GM04503 (cell line): ENCODE data around the gene DGKQ.
"Not testable (repeated sequence)": the region's sequence is repeated elsewhere in the genome, so short reads cannot be mapped to it uniquely, and the experiment has no call there.

Source experiments
- DNase-seq: peaks from one replicate; pipeline ENCODE4 v3.0.0-alpha.2; 2012; ENCODE audit warnings: low read depth

The DGKQ gene

GRCh38 chr4:1009542-1010394, 36.4 kb upstream of the DGKQ start:
- DNase-seq: no peak

GRCh38 chr4:1008840-1009541, 35.6 kb upstream of the DGKQ start:
- no peak for DNase-seq

GRCh38 chr4:1006856-1007255, 33.5 kb upstream of the DGKQ start:
- DNase-seq: no peak

GRCh38 chr4:1004557-1005485, 31.5 kb upstream of the DGKQ start:
- DNase-seq: no peak

- DNase-seq: no peak
Observed at GRCh38 chr4:1004071-1004418, 30.7 kb upstream of the DGKQ start.

GRCh38 chr4:1003271-1004070, 30.1 kb upstream of the DGKQ start:
- no peak for DNase-seq

- DNase-seq: no peak
Observed at GRCh38 chr4:1002631-1003251, 29.4 kb upstream of the DGKQ start.

- DNase-seq: no peak
Observed at GRCh38 chr4:1002131-1002630, 28.8 kb upstream of the DGKQ start.

- DNase-seq: no peak
Observed at GRCh38 chr4:1001561-1002130, 28.3 kb upstream of the DGKQ start.

- DNase-seq: no peak
Observed at GRCh38 chr4:1000686-1001260, 27.4 kb upstream of the DGKQ start.

GRCh38 chr4:999882-1000425, 26.6 kb upstream of the DGKQ start:
- DNase-seq: no peak

GRCh38 chr4:999240-999863, 26.0 kb upstream of the DGKQ start:
- not testable (repeated sequence) for DNase-seq

GRCh38 chr4:998096-998691, 24.8 kb upstream of the DGKQ start:
- no peak for DNase-seq

- no peak for DNase-seq
Observed at GRCh38 chr4:997375-998071, 24.2 kb upstream of the DGKQ start.

- DNase-seq: no peak
Observed at GRCh38 chr4:996997-997374, 23.6 kb upstream of the DGKQ start.

GRCh38 chr4:996030-996996, 22.9 kb upstream of the DGKQ start:
- no peak for DNase-seq

- DNase-seq: no peak
Observed at GRCh38 chr4:995311-996026, 22.1 kb upstream of the DGKQ start.
